ENCODE measurements around the gene KIF21B. TPM values are rescaled to one million over a fixed set of nuclear protein-coding genes. Genes with fewer than 3 reads are reported as not detected.

Gene KIF21B
- total and polyA plus RNA-seq, 2 of the 4 experiments (the other 2 are of a cell fraction), result 0.36 to 0.55 TPM

DNA sequence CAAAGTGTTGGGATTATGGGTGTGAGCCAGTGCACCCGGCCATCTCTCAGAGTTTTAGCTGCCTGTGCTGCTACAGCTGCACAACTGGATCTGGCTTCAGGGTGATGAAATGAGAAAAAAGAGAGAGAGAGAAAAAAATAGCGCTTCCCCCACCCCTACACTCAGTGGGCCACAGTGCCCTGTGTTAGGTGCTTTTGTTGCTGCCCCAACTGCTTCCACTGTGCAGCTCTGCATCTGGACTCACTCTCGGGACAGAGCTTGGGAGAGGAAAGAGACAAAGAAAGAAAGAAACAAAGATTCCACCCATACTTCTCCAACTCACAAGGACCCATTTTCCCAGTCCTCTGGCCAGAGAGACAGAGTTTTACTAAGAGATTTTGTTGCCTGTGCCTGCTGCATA, 78.4 kb downstream of the KIF21B start:
- H3K27me3 ChIP-seq (ENCODE audit: control insufficient read depth, insufficient read depth, low read length), result peaks cover 14% of the 10 kb centered on the region
- no peak overlapping the region for H3K14ac ChIP-seq (replicated peaks; ENCODE audit: low read depth, low read length)
- no peak for TF ChIP-seq POLR2A (IDR thresholded peaks at IDR 0.05; ENCODE audit: low read depth, low read length)
- no peak for TF ChIP-seq BHLHE40 (IDR thresholded peaks at IDR 0.05; ENCODE audit: low read depth, low read length)
- TF ChIP-seq, protein P1, sequence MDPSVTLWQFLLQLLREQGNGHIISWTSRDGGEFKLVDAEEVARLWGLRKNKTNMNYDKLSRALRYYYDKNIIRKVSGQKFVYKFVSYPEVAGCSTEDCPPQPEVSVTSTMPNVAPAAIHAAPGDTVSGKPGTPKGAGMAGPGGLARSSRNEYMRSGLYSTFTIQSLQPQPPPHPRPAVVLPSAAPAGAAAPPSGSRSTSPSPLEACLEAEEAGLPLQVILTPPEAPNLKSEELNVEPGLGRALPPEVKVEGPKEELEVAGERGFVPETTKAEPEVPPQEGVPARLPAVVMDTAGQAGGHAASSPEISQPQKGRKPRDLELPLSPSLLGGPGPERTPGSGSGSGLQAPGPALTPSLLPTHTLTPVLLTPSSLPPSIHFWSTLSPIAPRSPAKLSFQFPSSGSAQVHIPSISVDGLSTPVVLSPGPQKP (IDR thresholded peaks at IDR 0.05; ENCODE audit: borderline replicate concordance, low read depth, low read length), result no peak
- no peak for TF ChIP-seq MAFK (IDR thresholded peaks at IDR 0.05; ENCODE audit: low read depth, low read length)
- no peak for TF ChIP-seq MXI1 (IDR thresholded peaks at IDR 0.05; ENCODE audit: borderline replicate concordance, low read depth, low read length)
- TF ChIP-seq FOS (IDR thresholded peaks at IDR 0.05; ENCODE audit: low read depth, low read length), result no peak
- TF ChIP-seq CHD1 (IDR thresholded peaks at IDR 0.05; ENCODE audit: low read depth, low read length), result no peak
- TF ChIP-seq NFE2L2 (IDR thresholded peaks at IDR 0.05; ENCODE audit: low read depth, low read length), result no peak
- TF ChIP-seq, protein P2, sequence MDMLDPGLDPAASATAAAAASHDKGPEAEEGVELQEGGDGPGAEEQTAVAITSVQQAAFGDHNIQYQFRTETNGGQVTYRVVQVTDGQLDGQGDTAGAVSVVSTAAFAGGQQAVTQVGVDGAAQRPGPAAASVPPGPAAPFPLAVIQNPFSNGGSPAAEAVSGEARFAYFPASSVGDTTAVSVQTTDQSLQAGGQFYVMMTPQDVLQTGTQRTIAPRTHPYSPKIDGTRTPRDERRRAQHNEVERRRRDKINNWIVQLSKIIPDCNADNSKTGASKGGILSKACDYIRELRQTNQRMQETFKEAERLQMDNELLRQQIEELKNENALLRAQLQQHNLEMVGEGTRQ (IDR thresholded peaks at IDR 0.05; ENCODE audit: low read depth, low read length), result no peak
- no peak for TF ChIP-seq RFX5 (IDR thresholded peaks at IDR 0.05; ENCODE audit: low read depth, low read length)
- no peak for TF ChIP-seq RAD21 (IDR thresholded peaks at IDR 0.05; ENCODE audit: low read length)
- no peak for TF ChIP-seq CEBPB (IDR thresholded peaks at IDR 0.05; ENCODE audit: low read depth, low read length)
- TF ChIP-seq SMC3 (IDR thresholded peaks at IDR 0.05; ENCODE audit: low read depth, low read length), result no peak
- TF ChIP-seq MAZ (IDR thresholded peaks at IDR 0.05; ENCODE audit: borderline replicate concordance, low read depth, low read length), result no peak
- TF ChIP-seq, protein P3, sequence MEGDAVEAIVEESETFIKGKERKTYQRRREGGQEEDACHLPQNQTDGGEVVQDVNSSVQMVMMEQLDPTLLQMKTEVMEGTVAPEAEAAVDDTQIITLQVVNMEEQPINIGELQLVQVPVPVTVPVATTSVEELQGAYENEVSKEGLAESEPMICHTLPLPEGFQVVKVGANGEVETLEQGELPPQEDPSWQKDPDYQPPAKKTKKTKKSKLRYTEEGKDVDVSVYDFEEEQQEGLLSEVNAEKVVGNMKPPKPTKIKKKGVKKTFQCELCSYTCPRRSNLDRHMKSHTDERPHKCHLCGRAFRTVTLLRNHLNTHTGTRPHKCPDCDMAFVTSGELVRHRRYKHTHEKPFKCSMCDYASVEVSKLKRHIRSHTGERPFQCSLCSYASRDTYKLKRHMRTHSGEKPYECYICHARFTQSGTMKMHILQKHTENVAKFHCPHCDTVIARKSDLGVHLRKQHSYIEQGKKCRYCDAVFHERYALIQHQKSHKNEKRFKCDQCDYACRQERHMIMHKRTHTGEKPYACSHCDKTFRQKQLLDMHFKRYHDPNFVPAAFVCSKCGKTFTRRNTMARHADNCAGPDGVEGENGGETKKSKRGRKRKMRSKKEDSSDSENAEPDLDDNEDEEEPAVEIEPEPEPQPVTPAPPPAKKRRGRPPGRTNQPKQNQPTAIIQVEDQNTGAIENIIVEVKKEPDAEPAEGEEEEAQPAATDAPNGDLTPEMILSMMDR (conservative IDR thresholded peaks at IDR 0.05; ENCODE audit: low read depth, low read length), result no peak
- no peak for TF ChIP-seq RCOR1 (IDR thresholded peaks at IDR 0.05; ENCODE audit: insufficient replicate concordance, low read length)
- in situ Hi-C loops (cut with MboI; ENCODE audit: low sequenced_read_pairs), result no loop called here
- no peak overlapping the region for H2AK5ac ChIP-seq (ENCODE audit: low read depth, low read length)
- no peak overlapping the region for H3K56ac ChIP-seq (ENCODE audit: extremely low read depth, insufficient read depth, low read length)
- no peak overlapping the region for H3K4me3 ChIP-seq (ENCODE audit: insufficient read depth, low read depth, low read length)
- H3K4ac ChIP-seq (ENCODE audit: low read depth, low read length), result no peak overlapping the region
- no TSS peak for BruUV-seq (replicated peaks)
- H2BK15ac ChIP-seq (ENCODE audit: low read depth, low read length), result no peak overlapping the region
- H4K5ac ChIP-seq (ENCODE audit: low read depth, low read length), result no peak overlapping the region
- H4K91ac ChIP-seq (ENCODE audit: insufficient read depth, low read depth, low read length), result no peak overlapping the region
- no peak overlapping the region for H2BK20ac ChIP-seq (ENCODE audit: low read depth, low read length)
- no peak overlapping the region for H2AFZ ChIP-seq (replicated peaks; ENCODE audit: low read length, poor library complexity)
- CTCF ChIA-PET, result no interaction called here
- no peak overlapping the region for H2AK9ac ChIP-seq (replicated peaks; ENCODE audit: low read depth, low read length, poor library complexity)
- POLR2A ChIA-PET (ENCODE audit: unreplicated experiment), result no interaction called here
- no peaks in the 10 kb centered on the region for H3K9me1 ChIP-seq (ENCODE audit: insufficient read depth, low read length)
- H3K36me3 ChIP-seq (ENCODE audit: control insufficient read depth, insufficient read depth, low read length), result no peaks in the 10 kb centered on the region
- H2BK5ac ChIP-seq (ENCODE audit: low read depth, low read length, poor library complexity, severe bottlenecking), result no peak overlapping the region
- H3K23ac ChIP-seq (ENCODE audit: low read depth, low read length), result no peak overlapping the region
- H4K8ac ChIP-seq (ENCODE audit: low read depth in 2 of 2, low read length in 2 of 2), result no peak overlapping the region
- dilution Hi-C loops (cut with HindIII; ENCODE audit: low sequenced_read_pairs, unreplicated experiment), result no loop called here
- peaks cover 10% of the 10 kb centered on the region for H3K9me3 ChIP-seq (ENCODE audit: control insufficient read depth, insufficient read depth, low read length)
- H3K27ac ChIP-seq (ENCODE audit: insufficient read depth, low read length), result no peak overlapping the region
- no peak overlapping the region for H3K4me2 ChIP-seq (ENCODE audit: low read depth, low read length)
- no peak for ATAC-seq (ENCODE audit: low read depth)
- no peak overlapping the region for H2BK120ac ChIP-seq (ENCODE audit: low read depth, low read length)
- no peak for DNase-seq
- no CpG with 5 or more reads among the region's 3 CpGs for WGBS, 2 experiments (ENCODE audit: extremely low coverage in 2 of 2, insufficient read length in 1 of 2)
- H3K79me1 ChIP-seq (ENCODE audit: low read depth in 1 of 2, low read length in 2 of 2), result no peaks in the 10 kb centered on the region
- intact Hi-C loops (cut with micrococcal nuclease), result no loop called here
- H3K9ac ChIP-seq (ENCODE audit: low read depth, low read length), result no peak overlapping the region
- no peak overlapping the region for H3K18ac ChIP-seq (ENCODE audit: low read depth, low read length)
- H3K4me1 ChIP-seq (ENCODE audit: control insufficient read depth, insufficient read depth, low read length), result no peaks in the 10 kb centered on the region
- no peaks in the 10 kb centered on the region for H4K20me1 ChIP-seq (ENCODE audit: insufficient read depth, low read length)

Data from IMR-90 (cell line).